ENCODE measurements around the gene DCTN1. TPM values are rescaled to one million over a fixed set of nuclear protein-coding genes. Genes with fewer than 3 reads are reported as not detected.

DCTN1 gene
- total and polyA plus RNA-seq, 2 donors (not counting 1 experiment from before 2014, with no cell fraction given): 133 to 228 TPM

DNA sequence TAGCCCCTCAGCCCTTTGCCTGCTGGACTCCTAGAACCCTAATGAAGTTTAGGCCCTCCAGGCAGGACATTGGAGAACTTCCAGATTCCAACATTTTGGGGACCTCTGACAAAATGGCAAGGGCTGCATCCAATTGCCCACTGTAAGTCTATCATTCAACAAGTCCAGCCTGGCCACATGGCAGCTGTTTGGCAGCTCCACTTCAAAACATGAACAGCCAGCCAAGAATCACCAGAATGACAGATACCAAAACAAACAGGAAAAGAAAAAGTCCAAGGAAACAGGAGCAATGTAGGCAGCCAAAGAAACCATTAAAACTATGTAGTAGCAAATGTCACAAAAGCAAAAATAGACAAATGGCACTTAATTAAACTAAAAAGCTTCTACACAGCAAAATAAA, 62.4 kb downstream of the DCTN1 start:
- H2AFZ ChIP-seq (ENCODE audit: low read length): no peak overlapping the region
- no peaks in the 10 kb centered on the region for H4K20me1 ChIP-seq (ENCODE audit: control insufficient read depth, extremely low read depth, insufficient read depth, low read length)
- H3K4me3 ChIP-seq (replicated peaks in 1 of 4; ENCODE audit: control extremely low read depth in 1 of 4, insufficient read depth in 1 of 4, low read depth in 3 of 4, low read length in 4 of 4): no peak overlapping the region
- H3K27me3 ChIP-seq (ENCODE audit: control insufficient read depth, insufficient read depth, low read length): no peaks in the 10 kb centered on the region
- H3K79me2 ChIP-seq (ENCODE audit: control insufficient read depth, insufficient read depth, low read length): no peaks in the 10 kb centered on the region
- TF ChIP-seq EZH2 (IDR thresholded peaks at IDR 0.05; ENCODE audit: low read length, missing control alignments): no peak
- TF ChIP-seq, protein P1, sequence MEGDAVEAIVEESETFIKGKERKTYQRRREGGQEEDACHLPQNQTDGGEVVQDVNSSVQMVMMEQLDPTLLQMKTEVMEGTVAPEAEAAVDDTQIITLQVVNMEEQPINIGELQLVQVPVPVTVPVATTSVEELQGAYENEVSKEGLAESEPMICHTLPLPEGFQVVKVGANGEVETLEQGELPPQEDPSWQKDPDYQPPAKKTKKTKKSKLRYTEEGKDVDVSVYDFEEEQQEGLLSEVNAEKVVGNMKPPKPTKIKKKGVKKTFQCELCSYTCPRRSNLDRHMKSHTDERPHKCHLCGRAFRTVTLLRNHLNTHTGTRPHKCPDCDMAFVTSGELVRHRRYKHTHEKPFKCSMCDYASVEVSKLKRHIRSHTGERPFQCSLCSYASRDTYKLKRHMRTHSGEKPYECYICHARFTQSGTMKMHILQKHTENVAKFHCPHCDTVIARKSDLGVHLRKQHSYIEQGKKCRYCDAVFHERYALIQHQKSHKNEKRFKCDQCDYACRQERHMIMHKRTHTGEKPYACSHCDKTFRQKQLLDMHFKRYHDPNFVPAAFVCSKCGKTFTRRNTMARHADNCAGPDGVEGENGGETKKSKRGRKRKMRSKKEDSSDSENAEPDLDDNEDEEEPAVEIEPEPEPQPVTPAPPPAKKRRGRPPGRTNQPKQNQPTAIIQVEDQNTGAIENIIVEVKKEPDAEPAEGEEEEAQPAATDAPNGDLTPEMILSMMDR (conservative IDR thresholded peaks at IDR 0.05 in 1 of 2, IDR thresholded peaks at IDR 0.05 in 1 of 2; ENCODE audit: low read depth in 1 of 2, low read length in 2 of 2): no peak
- H3K9ac ChIP-seq (ENCODE audit: insufficient read depth, low read length): no peak overlapping the region
- no peaks in the 10 kb centered on the region for H3K9me3 ChIP-seq (ENCODE audit: control insufficient read depth, insufficient read depth, low read depth, low read length)
- no peak overlapping the region for H3K4me2 ChIP-seq (ENCODE audit: extremely low read depth, insufficient read depth, low read length)
- no peaks in the 10 kb centered on the region for H3K4me1 ChIP-seq (ENCODE audit: control insufficient read depth, extremely low read depth, insufficient read depth, low read length)
- no peak for DNase-seq (ENCODE audit: low read depth in 2 of 2)
- no peaks in the 10 kb centered on the region for H3K36me3 ChIP-seq (ENCODE audit: control insufficient read depth, insufficient read depth, low read length)
- H3K27ac ChIP-seq (ENCODE audit: insufficient read depth, low read length): no peak overlapping the region

DNA sequence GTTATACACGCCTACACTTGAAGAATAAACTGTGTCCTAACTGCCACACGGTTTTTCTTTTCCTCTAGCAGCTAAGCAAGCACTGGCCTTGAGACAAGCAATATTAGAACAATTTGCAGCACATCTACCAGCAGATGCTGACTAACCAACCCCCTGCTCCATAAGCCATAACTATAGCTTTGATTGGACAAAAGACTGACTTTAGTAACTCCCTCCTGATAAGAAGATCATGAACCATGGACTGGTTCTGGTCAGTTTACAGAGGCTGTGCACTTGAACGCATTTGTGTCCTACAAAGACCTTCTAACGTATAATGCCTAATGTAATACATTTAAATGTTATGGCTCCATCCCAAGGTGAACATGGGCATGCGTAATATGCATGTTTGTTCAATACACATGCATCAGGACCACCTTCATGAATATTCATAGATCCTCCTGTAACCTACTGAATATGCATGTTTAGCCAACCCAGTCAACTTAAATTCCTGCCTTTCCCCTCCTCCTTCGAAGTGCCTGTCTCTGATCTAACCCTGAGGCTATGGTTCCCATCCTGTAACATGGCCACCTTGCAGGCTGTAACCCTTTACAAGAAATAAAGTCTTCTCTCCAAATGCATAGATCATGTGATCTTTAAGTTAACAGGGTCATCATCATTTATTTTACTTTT, 63.4 kb downstream of the DCTN1 start:
- no peaks in the 10 kb centered on the region for H4K20me1 ChIP-seq (ENCODE audit: control insufficient read depth, extremely low read depth, insufficient read depth, low read length)
- no peak overlapping the region for H3K27ac ChIP-seq (ENCODE audit: insufficient read depth, low read length)
- no peak overlapping the region for H3K9ac ChIP-seq (ENCODE audit: insufficient read depth, low read length)
- no peak for DNase-seq (ENCODE audit: low read depth in 2 of 2)
- no peaks in the 10 kb centered on the region for H3K9me3 ChIP-seq (ENCODE audit: control insufficient read depth, insufficient read depth, low read depth, low read length)
- H3K79me2 ChIP-seq (ENCODE audit: control insufficient read depth, insufficient read depth, low read length): no peaks in the 10 kb centered on the region
- H2AFZ ChIP-seq (ENCODE audit: low read length): no peak overlapping the region
- no peak overlapping the region for H3K4me3 ChIP-seq (replicated peaks in 1 of 4; ENCODE audit: control extremely low read depth in 1 of 4, insufficient read depth in 1 of 4, low read depth in 3 of 4, low read length in 4 of 4)
- H3K4me1 ChIP-seq (ENCODE audit: control insufficient read depth, extremely low read depth, insufficient read depth, low read length): no peaks in the 10 kb centered on the region
- H3K4me2 ChIP-seq (ENCODE audit: extremely low read depth, insufficient read depth, low read length): no peak overlapping the region
- H3K36me3 ChIP-seq (ENCODE audit: control insufficient read depth, insufficient read depth, low read length): no peaks in the 10 kb centered on the region
- TF ChIP-seq EZH2 (IDR thresholded peaks at IDR 0.05; ENCODE audit: low read length, missing control alignments): no peak
- TF ChIP-seq, protein P1 (conservative IDR thresholded peaks at IDR 0.05 in 1 of 2, IDR thresholded peaks at IDR 0.05 in 1 of 2; ENCODE audit: low read depth in 1 of 2, low read length in 2 of 2): no peak
- H3K27me3 ChIP-seq (ENCODE audit: control insufficient read depth, insufficient read depth, low read length): no peaks in the 10 kb centered on the region

DNA sequence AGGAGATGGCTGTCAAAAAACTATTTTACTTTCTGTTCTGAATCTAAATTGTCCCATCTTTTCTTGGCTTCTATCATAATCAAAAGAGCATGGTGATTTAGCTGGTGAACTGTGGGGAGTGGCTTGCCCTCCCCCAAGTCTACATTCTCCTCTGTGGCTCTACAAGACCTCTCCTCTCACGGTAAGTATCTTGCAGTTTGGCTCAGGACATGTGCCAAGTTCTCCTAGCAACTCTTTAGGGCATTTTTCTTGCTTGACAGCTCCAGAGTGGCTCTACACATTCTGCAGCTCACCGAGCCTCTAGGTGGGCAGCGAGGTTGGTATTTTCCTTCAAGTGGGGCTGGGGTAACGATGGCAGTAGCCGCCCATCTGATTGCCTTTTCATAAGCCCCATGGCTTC, 66.0 kb downstream of the DCTN1 start:
- DNase-seq (ENCODE audit: low read depth in 2 of 2): no peak
- no peak overlapping the region for H3K27ac ChIP-seq (ENCODE audit: insufficient read depth, low read length)
- no peak overlapping the region for H3K4me2 ChIP-seq (ENCODE audit: extremely low read depth, insufficient read depth, low read length)
- H3K4me3 ChIP-seq (replicated peaks in 1 of 4; ENCODE audit: control extremely low read depth in 1 of 4, insufficient read depth in 1 of 4, low read depth in 3 of 4, low read length in 4 of 4): no peak overlapping the region
- no peaks in the 10 kb centered on the region for H3K4me1 ChIP-seq (ENCODE audit: control insufficient read depth, extremely low read depth, insufficient read depth, low read length)
- no peaks in the 10 kb centered on the region for H3K9me3 ChIP-seq (ENCODE audit: control insufficient read depth, insufficient read depth, low read depth, low read length)
- no peaks in the 10 kb centered on the region for H3K27me3 ChIP-seq (ENCODE audit: control insufficient read depth, insufficient read depth, low read length)
- no peaks in the 10 kb centered on the region for H3K36me3 ChIP-seq (ENCODE audit: control insufficient read depth, insufficient read depth, low read length)
- H2AFZ ChIP-seq (ENCODE audit: low read length): no peak overlapping the region
- TF ChIP-seq EZH2 (IDR thresholded peaks at IDR 0.05; ENCODE audit: low read length, missing control alignments): no peak
- no peaks in the 10 kb centered on the region for H4K20me1 ChIP-seq (ENCODE audit: control insufficient read depth, extremely low read depth, insufficient read depth, low read length)
- H3K9ac ChIP-seq (ENCODE audit: insufficient read depth, low read length): no peak overlapping the region
- no peaks in the 10 kb centered on the region for H3K79me2 ChIP-seq (ENCODE audit: control insufficient read depth, insufficient read depth, low read length)
